Lower leg skin (tissue), 3 donors: ENCODE results near the gene MDC1.
"Not testable (repeated sequence)": the region's sequence is repeated elsewhere in the genome, so short reads cannot be mapped to it uniquely, and the experiment has no call there.

Source experiments
- POLR2A ChIP-seq, 2 donors: fragments of 450-650 bp; IDR thresholded peaks; one replicate each; pipeline ENCODE4 v1.6.1; 2016 to 2017; ENCODE audit warnings: antibody characterized with exemption in 2 of 2, mild to moderate bottlenecking in 1 of 2, moderate library complexity in 1 of 2
- TF ChIP-seq, protein P1 (sequence below), 3 donors: fragments of 450-650 bp; IDR thresholded peaks; one replicate each; pipeline ENCODE4 v1.5.1; 2016; ENCODE audit warnings: antibody characterized with exemption in 3 of 3, mild to moderate bottlenecking in 3 of 3, moderate library complexity in 2 of 3

DNA sequence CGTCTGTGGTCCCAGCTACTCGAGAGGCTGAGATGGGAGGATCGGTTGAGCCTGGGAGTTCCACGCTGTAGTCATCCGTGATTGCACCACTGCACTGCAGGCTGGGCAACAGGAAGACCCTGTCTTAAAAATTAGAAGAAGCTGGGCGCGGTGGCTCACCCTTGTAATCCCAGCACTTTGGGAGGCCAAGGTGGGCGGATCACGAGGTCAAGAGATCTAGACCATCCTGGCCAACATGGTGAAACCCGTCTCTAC, 4.9 kb upstream of the MDC1 start:
- TF ChIP-seq, protein P1, sequence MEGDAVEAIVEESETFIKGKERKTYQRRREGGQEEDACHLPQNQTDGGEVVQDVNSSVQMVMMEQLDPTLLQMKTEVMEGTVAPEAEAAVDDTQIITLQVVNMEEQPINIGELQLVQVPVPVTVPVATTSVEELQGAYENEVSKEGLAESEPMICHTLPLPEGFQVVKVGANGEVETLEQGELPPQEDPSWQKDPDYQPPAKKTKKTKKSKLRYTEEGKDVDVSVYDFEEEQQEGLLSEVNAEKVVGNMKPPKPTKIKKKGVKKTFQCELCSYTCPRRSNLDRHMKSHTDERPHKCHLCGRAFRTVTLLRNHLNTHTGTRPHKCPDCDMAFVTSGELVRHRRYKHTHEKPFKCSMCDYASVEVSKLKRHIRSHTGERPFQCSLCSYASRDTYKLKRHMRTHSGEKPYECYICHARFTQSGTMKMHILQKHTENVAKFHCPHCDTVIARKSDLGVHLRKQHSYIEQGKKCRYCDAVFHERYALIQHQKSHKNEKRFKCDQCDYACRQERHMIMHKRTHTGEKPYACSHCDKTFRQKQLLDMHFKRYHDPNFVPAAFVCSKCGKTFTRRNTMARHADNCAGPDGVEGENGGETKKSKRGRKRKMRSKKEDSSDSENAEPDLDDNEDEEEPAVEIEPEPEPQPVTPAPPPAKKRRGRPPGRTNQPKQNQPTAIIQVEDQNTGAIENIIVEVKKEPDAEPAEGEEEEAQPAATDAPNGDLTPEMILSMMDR (IDR thresholded peaks at IDR 0.05): not testable (repeated sequence)
- not testable (repeated sequence) for TF ChIP-seq POLR2A (IDR thresholded peaks at IDR 0.05)
